Activated naive CD4-positive, alpha-beta T cell treated with anti-CD3 and anti-CD28 coated beads, Interleukin-2, amount 10 ng/mL, durations not matched to agents 7 days and 5 days (primary cell): ENCODE measurements around the gene MIPOL1.
"Not testable (repeated sequence)": the region's sequence is repeated elsewhere in the genome, so short reads cannot be mapped to it uniquely, and the experiment has no call there.

ENCODE experiments used
- CTCF ChIA-PET: fragments of 350-600 bp; sonication (Branson Sonifier 250); formaldehyde crosslinking; loops from one replicate; lab custom pipeline; 2021; ENCODE audit warnings: antibody characterized with exemption; lab: Charles Lee
- DNase-seq: peaks from one replicate; pipeline ENCODE4 v3.0.0-alpha.2; 2020
- H3K27ac Mint-ChIP-seq: one replicate; pipeline ENCODE4 v1.8.0; 2021; ENCODE audit warnings: mild to moderate bottlenecking, moderate library complexity, mixed read lengths
- H3K27me3 Mint-ChIP-seq: one replicate; pipeline ENCODE4 v1.8.0; 2021; ENCODE audit warnings: mild to moderate bottlenecking, mixed read lengths
- H3K36me3 Mint-ChIP-seq: one replicate; pipeline ENCODE4 v1.8.0; 2021; ENCODE audit warnings: mixed read lengths
- H3K4me1 Mint-ChIP-seq: one replicate; pipeline ENCODE4 v1.8.0; 2021; ENCODE audit warnings: mixed read lengths
- H3K4me3 Mint-ChIP-seq: one replicate; pipeline ENCODE4 v1.8.0; 2021; ENCODE audit warnings: mild to moderate bottlenecking, moderate library complexity, mixed read lengths
- H3K9me3 Mint-ChIP-seq: one replicate; pipeline ENCODE4 v1.8.0; 2021; ENCODE audit warnings: mixed read lengths

The MIPOL1 gene

DNA sequence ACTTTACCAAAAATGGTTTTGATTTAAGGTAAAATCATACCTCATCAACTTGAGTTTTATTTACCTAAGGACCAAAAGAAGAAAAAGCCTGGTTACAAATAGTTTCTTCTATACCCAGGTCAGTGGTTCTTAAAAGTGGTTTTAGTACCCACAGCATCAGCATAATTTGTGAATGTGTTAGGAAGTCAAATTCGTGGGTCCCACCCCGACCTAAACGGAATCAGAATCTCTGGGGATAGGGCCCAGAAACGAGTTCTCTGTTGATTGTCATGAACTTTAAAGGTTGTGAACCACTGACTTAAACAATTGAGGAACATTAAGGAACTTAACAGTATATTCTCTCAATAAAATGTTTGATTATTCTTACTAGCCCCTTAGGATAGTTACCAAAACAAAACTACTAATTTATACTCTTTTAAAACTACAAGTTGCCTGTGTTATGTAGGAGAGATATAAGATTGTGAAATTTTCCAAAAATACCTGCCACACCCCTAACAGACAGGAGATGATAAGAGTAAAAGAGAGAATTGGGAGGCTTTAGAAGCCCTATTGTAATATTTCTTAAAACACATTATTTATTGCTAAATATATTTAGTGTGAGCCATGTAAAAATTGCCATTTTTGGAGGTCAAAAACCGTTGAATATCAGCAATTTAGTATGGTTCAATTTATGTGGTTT lies 24.7 kb upstream of the MIPOL1 start:
- H3K36me3 Mint-ChIP-seq = no peaks in the 10 kb centered on the region
- H3K4me1 Mint-ChIP-seq = no peaks in the 10 kb centered on the region
- H3K9me3 Mint-ChIP-seq = peaks cover 4% of the 10 kb centered on the region
- no peak overlapping the region for H3K27ac Mint-ChIP-seq
- CTCF ChIA-PET = no interaction called here
- H3K27me3 Mint-ChIP-seq = peaks cover 14% of the 10 kb centered on the region
- DNase-seq = no peak
- no peak overlapping the region for H3K4me3 Mint-ChIP-seq

DNA sequence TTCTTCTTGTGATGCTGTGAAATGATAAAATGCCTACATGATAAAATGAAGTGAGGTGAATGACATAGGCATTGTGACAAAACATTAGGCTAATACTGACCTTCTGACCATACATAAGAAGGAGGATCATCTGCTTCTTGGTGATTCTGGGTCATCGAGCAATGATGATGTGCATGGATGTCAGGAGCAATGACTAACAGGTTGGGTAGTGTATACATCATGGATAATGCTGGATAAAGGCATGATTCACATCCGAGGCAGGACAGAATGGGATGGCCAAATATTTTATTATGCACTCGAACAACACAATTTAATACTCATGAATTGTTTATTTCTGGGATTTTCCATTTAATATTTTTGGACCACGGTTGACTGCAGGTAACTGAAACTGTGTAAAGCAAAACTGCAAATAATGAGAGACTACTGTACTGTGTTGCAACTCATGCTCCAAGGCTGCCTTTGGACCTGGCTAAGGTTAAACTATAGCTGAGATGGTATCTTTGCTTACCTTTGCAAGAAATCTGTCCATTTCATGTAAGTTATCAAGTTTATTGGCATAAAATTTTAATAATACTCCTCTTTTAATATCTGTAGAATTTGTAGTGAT lies 17.7 kb upstream of the MIPOL1 start:
- Mint-ChIP-seq H3K27me3 (no peaks in the 10 kb centered on the region), H3K27ac (no peak overlapping the region), H3K36me3 (peaks cover 1% of the 10 kb centered on the region), H3K9me3 (peaks cover 11% of the 10 kb centered on the region), H3K4me1 (no peaks in the 10 kb centered on the region), H3K4me3 (no peak overlapping the region)
- CTCF ChIA-PET = no interaction called here
- DNase-seq = no peak

DNA sequence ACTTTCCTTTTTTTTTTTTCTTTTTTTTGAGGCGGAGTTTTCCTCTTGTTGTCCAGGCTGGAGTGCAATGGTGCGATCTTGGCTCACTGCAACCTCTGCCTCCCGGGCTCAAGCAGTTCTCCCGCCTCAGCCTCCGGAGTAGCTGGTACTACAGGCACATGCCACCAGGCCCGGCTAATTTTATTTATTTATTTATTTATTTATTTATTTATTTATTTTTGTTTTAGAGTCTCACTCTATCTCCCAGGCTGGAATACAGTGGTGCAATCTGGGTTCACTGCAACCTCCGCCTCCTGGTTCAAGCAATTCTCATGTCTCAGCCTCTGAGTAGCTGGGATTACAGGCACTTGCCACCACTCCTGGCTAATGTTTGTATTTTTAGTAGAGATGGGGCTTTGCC lies 16.9 kb upstream of the MIPOL1 start:
- peaks cover 11% of the 10 kb centered on the region for H3K9me3 Mint-ChIP-seq
- H3K27ac Mint-ChIP-seq, DNase-seq, H3K36me3 Mint-ChIP-seq, H3K27me3 Mint-ChIP-seq, H3K4me1 Mint-ChIP-seq, H3K4me3 Mint-ChIP-seq, CTCF ChIA-PET: not testable (repeated sequence)

DNA sequence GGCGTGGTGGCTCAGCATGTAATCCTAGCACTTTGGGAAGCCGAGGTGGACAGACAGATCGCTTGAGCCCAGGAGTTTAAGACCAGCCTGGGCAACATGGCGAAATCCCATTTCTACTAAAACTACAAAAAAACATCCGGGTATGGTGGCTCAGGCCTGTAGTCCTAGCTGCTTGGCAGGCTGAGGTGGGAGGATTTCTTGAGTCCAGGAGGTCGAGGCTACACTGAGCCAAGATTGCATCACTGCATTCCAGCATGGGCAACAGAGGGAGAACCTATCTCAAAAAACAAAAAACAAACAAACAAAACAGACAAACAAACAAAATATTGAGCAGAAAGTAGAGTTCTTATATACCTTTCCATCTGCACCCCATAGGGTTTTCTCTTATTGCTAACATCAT lies 16.3 kb upstream of the MIPOL1 start:
- Mint-ChIP-seq H3K4me3 (no peak overlapping the region), H3K27me3 (no peaks in the 10 kb centered on the region), H3K9me3 (peaks cover 11% of the 10 kb centered on the region), H3K27ac (no peak overlapping the region), H3K36me3 (peaks cover 1% of the 10 kb centered on the region), H3K4me1 (no peaks in the 10 kb centered on the region)
- CTCF ChIA-PET = no interaction called here
- DNase-seq = no peak

DNA sequence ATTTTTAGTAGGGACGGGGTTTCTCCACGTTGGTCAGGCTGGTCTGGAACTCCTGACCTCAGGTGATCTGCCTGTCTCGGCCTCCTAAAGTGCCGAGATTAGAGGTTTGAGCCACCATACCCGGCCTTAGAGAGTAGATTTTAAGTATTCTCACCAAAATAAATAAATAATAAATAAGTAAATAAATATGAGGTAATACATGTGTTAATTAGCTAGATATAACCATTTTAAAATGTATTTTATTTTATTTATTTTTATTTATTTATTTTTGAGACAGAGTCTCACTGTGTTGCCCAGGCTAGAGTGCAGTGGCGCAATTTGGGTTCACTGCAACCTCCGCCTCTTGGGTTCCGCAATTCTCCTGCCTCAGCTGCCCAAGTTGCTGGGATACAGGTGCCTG lies 13.2 kb upstream of the MIPOL1 start:
- H3K36me3 Mint-ChIP-seq, H3K4me3 Mint-ChIP-seq, H3K4me1 Mint-ChIP-seq, H3K9me3 Mint-ChIP-seq, H3K27me3 Mint-ChIP-seq, DNase-seq, H3K27ac Mint-ChIP-seq, CTCF ChIA-PET: not testable (repeated sequence)

DNA sequence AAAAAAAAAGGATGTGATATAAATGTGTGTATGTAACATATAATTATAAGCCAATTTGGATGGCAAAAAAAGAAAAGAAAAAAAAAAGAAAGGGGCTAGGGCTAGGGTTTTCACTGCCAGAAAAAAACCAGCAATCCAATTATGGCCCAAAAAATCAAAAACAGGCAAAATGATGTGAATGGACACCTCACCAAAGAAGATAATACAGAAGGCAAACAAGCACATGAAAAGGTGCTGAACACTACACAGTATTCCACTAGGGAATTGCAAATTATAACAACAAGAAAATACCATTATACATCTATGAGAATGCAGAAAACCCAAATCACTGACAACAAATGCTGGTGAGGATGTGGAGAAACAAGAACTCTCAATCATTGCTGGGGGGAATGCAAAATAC lies 12.1 kb upstream of the MIPOL1 start:
- H3K27me3 Mint-ChIP-seq = no peaks in the 10 kb centered on the region
- H3K27ac Mint-ChIP-seq = no peak overlapping the region
- no peak for DNase-seq
- H3K4me1 Mint-ChIP-seq = no peaks in the 10 kb centered on the region
- peaks cover 8% of the 10 kb centered on the region for H3K9me3 Mint-ChIP-seq
- H3K36me3 Mint-ChIP-seq = peaks cover 1% of the 10 kb centered on the region
- CTCF ChIA-PET = no interaction called here
- no peak overlapping the region for H3K4me3 Mint-ChIP-seq

DNA sequence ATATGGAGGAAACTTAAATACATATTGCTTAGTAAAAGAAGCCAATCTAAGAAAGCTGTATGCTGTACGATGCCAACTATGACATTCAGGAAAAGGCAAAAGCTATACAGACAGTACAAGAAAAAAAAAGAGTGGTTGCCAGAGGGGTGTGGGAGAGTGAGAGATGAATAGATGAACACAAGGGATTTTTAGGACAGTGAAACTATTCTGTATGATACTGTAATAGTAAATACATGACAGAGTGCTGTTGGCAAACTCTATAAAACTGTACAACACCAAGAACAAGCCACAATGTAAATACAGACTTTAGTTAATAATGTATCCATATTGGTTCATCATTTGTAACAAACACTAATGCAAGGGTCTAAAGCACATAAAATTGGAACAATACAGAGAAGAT lies 10.9 kb upstream of the MIPOL1 start:
- DNase-seq = no peak
- Mint-ChIP-seq H3K27ac (no peak overlapping the region), H3K36me3 (peaks cover 1% of the 10 kb centered on the region), H3K4me3 (no peak overlapping the region), H3K27me3 (no peaks in the 10 kb centered on the region), H3K9me3 (peaks cover 6% of the 10 kb centered on the region), H3K4me1 (no peaks in the 10 kb centered on the region)
- CTCF ChIA-PET = interaction anchor here (0.7 to 1.1 kb wide), 2 partner anchors 45 to 119 kb away, joined by 3 to 6 read pairs; no protein-coding TSS in a partner anchor

DNA sequence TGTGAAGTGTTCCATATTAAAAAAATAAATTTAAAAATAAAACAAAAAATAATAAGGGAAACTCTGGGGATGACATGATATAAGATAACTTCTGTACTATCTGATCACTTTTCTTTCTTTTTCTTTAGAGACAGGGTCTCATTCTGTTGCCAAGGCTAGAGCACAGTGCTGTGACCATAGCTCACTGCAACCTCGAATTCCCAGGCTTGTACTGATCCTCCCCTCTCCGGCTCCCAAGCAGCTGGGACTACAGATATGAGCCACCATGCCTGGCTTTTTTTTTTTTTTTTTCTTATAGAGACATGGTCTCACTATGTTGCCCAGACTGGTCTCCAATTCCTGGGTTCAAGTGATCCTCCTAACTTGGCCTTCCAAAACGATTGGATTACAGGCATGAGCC lies 10.4 kb upstream of the MIPOL1 start:
- H3K4me3 Mint-ChIP-seq = no peak overlapping the region
- no peak overlapping the region for H3K27ac Mint-ChIP-seq
- no peaks in the 10 kb centered on the region for H3K36me3 Mint-ChIP-seq
- CTCF ChIA-PET = interaction anchor here (0.7 to 1.1 kb wide), 2 partner anchors 45 to 118 kb away, joined by 3 to 6 read pairs; no protein-coding TSS in a partner anchor
- DNase-seq = no peak
- H3K27me3 Mint-ChIP-seq = no peaks in the 10 kb centered on the region
- no peaks in the 10 kb centered on the region for H3K4me1 Mint-ChIP-seq
- H3K9me3 Mint-ChIP-seq = peaks cover 2% of the 10 kb centered on the region

DNA sequence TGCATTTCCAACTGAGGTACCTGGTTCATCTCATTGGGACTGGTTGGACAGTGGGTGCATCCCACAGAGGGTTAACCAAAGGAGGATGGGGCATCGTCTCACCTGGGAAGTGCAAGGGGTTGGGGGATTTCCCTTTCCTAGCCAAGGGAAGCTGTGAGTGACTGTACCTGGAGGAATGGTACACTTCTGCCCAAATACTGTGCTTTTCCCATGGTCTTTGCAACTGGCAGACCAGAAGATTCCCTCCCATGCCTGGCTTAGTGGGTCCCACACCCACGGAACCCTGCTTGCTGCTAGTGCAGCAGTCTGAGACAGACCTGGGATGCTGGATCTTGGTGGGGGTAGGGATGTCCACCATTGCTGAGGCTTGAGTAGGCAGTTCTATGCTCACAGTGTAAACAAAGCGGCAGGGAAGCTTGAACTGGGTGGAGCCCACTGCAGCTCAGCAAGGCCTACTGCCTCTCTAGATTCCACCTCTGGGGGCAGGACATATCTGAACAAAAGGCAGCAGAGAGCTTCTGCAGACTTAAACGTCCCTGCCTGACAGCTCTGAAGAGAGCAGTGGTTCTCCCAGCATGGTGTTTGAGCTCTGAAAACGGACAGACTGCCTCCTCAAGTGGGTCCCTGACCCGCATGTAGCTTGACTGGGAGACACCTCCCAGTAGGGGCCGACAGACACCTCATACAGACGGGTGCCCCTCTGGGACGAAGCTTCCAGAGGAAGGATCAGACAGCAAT lies 9.7 kb upstream of the MIPOL1 start:
- H3K36me3 Mint-ChIP-seq, H3K27me3 Mint-ChIP-seq, DNase-seq, H3K4me1 Mint-ChIP-seq, CTCF ChIA-PET, H3K27ac Mint-ChIP-seq, H3K4me3 Mint-ChIP-seq, H3K9me3 Mint-ChIP-seq: not testable (repeated sequence)

DNA sequence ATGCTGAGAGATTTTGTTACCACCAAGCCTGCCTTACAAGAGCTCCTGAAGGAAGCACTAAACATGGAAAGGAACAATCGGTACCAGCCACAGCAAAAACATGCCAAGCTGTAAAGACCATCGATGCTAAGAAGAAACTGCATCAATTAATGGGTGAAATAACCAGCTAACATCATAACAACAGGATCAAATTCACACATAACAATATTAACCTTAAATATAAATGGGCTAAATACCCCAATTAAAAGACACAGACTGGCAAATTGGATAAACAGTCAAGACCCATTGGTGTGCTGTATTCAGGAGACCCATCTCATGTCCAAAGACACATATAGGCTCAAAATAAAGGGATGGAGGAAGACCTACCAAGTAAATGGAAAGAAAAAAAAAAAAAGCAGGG lies 8.0 kb upstream of the MIPOL1 start:
- H3K36me3 Mint-ChIP-seq, H3K27ac Mint-ChIP-seq, H3K4me3 Mint-ChIP-seq, H3K27me3 Mint-ChIP-seq, CTCF ChIA-PET, H3K4me1 Mint-ChIP-seq, DNase-seq, H3K9me3 Mint-ChIP-seq: not testable (repeated sequence)

DNA sequence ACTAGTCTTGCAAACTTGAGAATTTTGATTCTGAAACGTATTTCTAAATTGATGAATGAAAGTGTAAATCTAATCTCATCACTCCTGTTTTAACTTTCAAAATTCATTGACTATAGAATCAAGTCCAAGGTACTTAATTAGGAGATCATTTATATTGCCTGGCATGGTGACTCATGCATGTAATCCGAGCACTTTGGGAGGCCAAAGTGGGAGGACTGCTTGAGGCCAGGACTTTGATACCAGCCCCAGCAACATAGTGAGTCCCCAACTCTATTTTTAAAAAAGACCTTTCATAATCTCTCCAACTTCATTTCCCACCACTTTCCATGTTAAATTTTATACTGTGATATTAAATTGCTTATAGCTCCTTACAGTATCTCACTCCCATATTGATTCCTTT lies 3.0 kb upstream of the MIPOL1 start:
- Mint-ChIP-seq H3K36me3 (no peaks in the 10 kb centered on the region), H3K27me3 (peaks cover 20% of the 10 kb centered on the region), H3K27ac (no peak overlapping the region), H3K4me1 (peaks cover 10% of the 10 kb centered on the region), H3K4me3 (no peak overlapping the region), H3K9me3 (peaks cover 2% of the 10 kb centered on the region)
- no peak for DNase-seq
- CTCF ChIA-PET = no interaction called here

DNA sequence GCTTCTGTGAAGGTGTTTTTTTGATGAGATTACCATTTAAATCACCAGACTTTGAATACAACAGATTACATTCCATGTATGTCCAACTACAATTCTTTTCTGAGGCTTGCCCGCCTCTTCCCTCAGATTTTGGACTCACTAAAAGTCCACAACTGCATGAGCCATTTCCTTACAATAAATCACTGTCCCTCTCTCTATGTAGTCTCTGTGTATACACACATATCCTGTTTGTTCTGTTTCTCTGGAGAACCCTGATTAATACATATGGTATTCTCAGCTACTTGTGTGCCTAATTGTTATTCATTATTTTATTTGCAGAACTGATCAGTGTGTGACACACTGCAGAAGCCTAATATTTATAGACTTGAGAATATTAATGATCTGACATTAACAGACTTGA lies 2.4 kb upstream of the MIPOL1 start:
- H3K4me3 Mint-ChIP-seq = no peak overlapping the region

DNA sequence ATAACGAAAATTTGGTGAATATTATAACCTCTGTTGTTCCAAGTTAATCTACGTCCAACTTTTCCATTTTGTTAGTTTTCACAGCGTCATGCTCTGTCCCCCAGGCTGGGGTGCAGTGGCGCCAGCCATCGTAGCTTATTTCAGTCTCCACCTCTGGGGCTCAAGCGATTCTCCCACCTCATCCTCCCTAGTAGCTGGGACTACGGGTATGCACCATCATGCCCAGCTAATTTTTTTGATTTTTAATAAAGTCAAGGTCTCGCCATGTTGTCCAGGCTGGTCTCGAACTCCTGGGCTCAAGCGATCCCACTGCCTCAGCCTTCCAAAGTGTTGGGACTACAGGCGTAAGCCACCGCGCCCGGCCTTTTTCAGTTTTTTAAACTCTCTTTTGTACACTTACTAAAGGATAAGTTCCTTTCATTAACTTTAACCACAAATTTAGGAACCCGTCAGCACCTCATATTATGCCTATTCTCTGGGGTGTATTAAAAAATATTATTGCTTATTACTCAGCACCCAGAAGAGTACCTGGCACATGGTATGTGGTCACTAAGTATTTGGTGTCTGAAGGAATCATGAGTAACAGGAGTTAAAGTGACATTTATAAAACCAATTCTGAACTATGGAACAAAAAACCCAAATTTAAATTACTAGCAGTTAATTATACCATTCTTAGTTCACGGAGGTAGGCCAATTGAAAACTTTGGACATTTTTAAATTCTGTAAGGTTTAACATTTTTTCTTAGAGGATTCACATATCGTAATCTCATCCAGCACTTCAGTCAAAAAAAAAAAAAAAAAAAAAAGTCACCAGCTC lies 925 bp upstream of the MIPOL1 start:
- no peak for DNase-seq
- H3K4me3 Mint-ChIP-seq = peak overlapping the region; percentile 36
- CTCF ChIA-PET = no interaction called here

More for the DNA sequence above, 2.4 kb upstream of the MIPOL1 start:
- peaks cover 10% of the 10 kb centered on the region for H3K4me1 Mint-ChIP-seq
- H3K27ac Mint-ChIP-seq = no peak overlapping the region
- H3K36me3 Mint-ChIP-seq = no peaks in the 10 kb centered on the region
- CTCF ChIA-PET = no interaction called here
- no peak for DNase-seq
- peaks cover 2% of the 10 kb centered on the region for H3K9me3 Mint-ChIP-seq
- H3K27me3 Mint-ChIP-seq = peaks cover 20% of the 10 kb centered on the region

DNA sequence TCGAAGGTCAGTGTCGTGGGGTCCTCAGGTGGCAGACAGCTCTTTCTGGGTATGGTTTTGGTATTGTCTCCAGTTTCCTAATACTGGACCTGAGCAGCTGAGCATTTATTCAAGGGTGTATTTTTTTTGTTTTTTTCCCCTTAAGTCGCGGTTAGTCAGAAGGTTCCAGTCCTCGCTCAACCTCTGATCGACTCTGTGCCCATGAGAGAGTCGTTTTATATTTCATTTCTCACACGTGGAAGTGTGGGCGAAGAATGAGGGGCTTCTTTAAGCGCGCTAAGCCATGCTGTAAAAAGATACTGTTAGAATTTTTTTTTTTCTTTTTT lies 499 bp downstream of the MIPOL1 start:
- H3K27me3 Mint-ChIP-seq = peaks cover 20% of the 10 kb centered on the region
- H3K4me3 Mint-ChIP-seq = peak overlapping the region; percentile 36
- H3K36me3 Mint-ChIP-seq = no peaks in the 10 kb centered on the region
- H3K27ac Mint-ChIP-seq = no peak overlapping the region
- H3K4me1 Mint-ChIP-seq = peaks cover 10% of the 10 kb centered on the region
- H3K9me3 Mint-ChIP-seq = peaks cover 2% of the 10 kb centered on the region
- CTCF ChIA-PET = no interaction called here
- no peak for DNase-seq

More for the DNA sequence above, 925 bp upstream of the MIPOL1 start:
- H3K9me3 Mint-ChIP-seq = peaks cover 2% of the 10 kb centered on the region
- no peak overlapping the region for H3K27ac Mint-ChIP-seq
- H3K36me3 Mint-ChIP-seq = no peaks in the 10 kb centered on the region
- peaks cover 10% of the 10 kb centered on the region for H3K4me1 Mint-ChIP-seq
- H3K27me3 Mint-ChIP-seq = peaks cover 20% of the 10 kb centered on the region
